Measurements from ENCODE around the gene LSR.

The LSR gene

DNA sequence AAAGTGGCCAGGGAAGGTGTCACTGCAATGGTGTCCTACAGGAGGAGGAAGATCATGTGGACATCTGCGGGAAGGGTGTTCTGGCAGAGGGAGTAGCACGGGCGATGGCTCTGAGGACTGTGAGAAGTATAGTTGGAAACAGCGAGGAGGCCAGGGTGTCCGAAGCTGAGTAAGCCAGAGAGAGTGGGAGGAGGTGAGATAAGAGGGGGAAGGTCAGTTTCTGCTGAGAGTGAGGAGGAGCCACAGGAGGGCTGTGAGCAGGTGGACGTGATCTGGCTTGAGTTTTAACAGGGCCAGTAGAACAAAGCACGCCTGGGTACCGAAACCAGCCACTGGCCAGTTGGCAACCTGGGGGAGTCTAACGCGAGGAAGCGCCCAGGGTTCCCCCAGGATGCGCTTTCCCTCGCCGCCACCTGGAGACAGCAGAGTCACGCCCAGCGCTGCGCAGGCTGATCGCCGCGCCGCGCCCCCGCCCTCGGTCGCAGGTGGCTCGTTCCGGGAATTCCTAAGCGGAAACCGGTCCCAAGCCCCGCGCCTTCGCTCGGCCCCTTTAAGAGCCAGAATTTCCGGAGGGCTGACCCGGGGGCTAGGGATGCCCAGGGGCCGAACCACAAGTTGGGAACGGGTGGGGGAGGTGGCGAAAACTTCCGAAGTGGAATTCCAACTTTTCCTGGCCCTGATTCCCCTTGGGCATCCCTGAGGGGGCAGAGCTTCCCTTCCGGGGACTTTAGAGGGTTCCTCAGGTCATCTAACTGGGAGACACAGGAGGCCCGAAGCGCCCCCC is 1.1 kb upstream of the LSR start:
- DNase-seq (ENCODE audit: low spot score): no peak

GRCh38 chr19:35249146-35249847 is 495 bp downstream of the LSR start:
- DNase-seq (ENCODE audit: low spot score): no peak

- no peak for DNase-seq (ENCODE audit: low spot score)
Measured at GRCh38 chr19:35249848-35250711, 1.3 kb downstream of the LSR start.

DNA sequence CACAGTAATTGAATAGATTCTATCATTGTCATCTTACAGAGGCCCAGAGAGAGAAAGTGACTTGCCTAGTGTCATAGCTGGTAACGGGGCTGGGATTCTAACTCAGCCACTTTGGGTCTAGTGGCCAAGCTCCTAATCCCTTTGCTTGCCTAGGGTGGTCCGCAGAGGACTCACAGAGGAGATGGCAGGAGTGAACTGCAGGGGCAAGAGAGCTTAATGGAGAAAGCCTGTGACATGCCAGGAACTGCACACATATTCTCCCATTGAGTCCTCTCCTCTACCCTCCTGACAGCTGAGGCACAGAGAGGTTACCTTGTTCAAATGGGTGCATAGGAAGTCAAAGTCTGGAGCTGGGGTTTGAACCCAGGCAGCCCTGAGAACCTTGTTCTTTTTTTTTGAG is 2.7 kb downstream of the LSR start:
- no peak for DNase-seq (ENCODE audit: low spot score)

GRCh38 chr19:35253316-35254286 is 4.8 kb downstream of the LSR start:
- no peak for DNase-seq (ENCODE audit: low spot score)

DNA sequence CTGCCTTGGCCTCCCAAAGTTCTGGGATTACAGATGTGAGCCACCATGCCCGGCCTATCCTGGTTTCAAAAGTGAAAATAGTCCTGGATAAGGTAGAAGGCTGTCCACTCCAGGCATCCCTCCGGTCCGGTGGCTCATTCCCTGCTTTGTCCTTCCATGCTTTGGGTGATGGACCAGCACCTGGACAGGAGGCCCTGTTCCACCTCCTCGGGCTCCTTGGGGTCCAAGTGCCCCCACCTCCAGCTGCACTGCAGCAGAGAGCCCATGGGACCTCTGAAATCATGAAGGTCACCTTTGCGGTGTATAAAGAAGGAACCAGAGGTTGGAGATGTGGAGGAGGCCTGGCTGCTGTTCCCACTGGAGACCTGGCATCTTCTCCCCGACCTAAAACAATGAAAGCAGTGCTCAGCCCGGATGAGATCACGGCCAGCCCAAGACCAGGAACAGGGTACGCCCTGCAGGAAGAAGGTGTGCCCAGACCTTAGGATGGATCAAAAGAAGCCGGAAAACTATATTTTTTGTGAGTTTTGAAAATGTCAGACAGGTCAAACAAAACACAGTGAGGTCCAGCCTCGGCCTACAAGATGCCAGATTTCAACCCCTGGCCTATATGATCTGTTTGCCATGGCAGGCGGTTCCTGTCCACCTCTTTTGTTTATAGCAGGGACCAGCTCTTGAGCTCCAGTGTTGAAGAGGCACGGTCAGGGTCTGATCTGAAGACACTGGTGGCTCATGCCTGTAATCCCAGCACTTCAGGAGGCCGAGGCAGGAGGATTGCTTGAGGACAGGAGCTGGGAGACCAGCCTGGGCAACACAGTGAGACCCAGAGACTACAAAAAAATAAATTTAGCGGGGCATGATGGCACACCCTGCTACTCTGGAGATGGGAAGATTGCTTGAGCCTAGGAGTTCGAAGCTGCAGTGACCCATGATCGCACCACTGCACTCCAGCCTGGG is 5.8 kb downstream of the LSR start:
- DNase-seq (ENCODE audit: low spot score): no peak

DNA sequence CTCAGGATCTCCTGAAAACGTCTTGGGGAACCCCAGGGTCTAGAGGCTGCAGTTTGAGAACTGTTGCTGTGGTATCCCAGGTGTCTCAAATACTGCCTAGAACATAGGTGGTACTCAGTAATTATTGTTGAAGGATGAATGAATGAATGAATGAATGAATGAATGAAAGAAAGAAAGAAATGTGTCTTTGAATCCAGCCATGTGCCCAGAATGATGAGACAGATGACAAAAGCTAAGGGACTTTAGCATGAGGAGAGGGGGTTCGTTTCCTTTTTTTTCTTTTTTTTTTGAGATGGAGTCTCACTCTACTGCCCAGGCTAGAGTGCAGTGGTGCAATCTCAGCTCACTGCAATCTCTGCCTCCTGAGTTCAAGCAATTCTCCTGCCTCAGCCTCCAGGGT is 7.8 kb downstream of the LSR start:
- no peak for DNase-seq (ENCODE audit: low spot score)

DNA sequence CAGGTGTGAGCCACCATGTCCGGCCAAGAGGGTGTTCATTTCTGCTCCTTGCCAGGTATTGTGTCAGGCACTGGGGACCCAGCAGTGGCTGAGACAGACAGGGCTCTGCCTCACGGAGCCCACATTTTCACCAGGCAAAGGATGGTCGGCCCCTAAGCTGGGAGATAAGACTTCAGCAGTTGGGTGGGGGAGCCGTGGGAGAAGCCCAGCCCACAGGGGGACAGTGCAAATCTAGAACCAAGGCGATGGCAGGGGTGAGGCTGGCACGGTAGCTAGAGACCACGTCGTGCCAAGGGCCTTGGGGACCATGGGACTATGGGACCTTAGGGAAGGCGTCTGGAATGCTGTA is 8.3 kb downstream of the LSR start:
- no peak for DNase-seq (ENCODE audit: low spot score)

- no peak for DNase-seq (ENCODE audit: low spot score)
Measured at GRCh38 chr19:35260694-35261304, 12.0 kb downstream of the LSR start.

DNA sequence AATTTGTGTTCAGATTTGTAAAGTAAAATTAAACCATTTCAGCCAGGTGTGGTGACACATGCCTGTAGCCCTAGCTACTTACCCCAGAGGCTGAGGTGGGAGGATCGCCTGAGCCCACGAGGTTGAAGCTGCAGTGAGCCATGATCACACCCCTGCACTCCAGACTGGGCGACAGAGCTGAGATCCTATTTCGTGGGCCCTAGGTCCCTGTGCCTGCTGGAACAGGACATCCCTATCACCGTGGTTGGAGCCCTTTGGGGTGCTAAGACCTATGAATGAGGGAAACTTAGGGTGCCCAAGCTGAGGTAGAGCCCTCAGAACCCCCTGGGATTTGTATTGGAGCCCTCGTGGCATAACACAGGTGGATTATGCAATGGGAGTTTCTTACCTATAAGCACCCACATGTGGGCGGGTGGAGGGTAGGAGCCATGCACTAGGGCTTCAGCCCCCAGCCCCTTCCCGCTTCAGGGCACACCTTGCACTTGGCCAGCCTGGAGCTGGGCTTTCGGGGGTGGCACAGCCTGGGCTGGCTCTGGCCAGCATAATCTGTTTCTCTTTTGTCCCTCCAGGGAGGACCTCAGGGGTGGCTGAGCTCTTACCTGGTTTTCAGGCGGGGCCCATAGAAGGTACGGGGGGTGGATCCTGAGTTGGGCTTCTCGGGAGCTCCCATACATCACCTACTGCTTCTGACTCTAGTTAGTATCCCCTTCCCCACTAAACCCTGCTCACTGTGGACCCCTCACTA is 12.7 kb downstream of the LSR start:
- no peak for DNase-seq (ENCODE audit: low spot score)

GRCh38 chr19:35262101-35262761 is 13.4 kb downstream of the LSR start:
- DNase-seq (ENCODE audit: low spot score): no peak

DNA sequence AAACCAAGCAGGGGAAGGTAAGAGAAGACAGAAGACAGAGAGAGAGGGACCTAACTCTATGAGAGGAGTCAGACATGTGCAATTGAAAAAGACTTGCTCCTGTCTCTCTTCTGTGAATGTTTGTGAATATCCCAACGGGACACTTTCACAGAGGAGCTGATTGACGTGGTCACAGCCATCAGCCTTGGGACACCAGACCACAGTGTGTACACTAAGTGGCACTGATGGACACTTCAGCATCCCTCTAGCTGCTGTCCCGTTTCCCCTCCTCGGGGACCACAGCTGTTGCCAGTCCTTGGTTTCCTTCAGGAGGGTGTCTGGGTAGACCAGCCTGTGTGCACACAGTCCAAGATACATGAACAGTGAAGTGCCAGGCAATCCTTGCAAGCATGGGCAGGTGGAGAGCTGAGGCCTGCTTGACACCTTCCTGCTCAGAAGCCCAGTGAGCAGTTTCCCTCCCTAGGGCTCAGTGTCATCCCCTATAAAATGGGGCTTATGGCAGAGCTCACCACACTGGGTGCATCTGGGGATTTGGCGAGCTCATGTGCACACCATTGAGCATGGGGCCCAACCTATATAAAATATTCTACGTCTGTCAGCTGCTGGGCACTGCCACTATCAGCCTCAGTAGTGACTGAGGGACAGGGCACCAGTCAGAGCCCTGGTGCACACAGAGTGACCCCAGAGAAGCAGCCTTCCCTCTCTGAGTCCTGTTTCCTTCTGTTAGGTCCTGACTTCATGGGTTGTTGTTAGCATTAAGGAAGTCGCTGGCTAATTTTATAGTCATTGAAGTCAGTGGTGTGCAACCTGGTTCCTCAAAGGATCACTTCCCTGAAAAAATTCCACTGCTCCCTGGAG is 15.7 kb downstream of the LSR start:
- no peak for DNase-seq (ENCODE audit: low spot score)

- no peak for DNase-seq (ENCODE audit: low spot score)
Measured at GRCh38 chr19:35265126-35265899, 16.5 kb downstream of the LSR start.

DNA sequence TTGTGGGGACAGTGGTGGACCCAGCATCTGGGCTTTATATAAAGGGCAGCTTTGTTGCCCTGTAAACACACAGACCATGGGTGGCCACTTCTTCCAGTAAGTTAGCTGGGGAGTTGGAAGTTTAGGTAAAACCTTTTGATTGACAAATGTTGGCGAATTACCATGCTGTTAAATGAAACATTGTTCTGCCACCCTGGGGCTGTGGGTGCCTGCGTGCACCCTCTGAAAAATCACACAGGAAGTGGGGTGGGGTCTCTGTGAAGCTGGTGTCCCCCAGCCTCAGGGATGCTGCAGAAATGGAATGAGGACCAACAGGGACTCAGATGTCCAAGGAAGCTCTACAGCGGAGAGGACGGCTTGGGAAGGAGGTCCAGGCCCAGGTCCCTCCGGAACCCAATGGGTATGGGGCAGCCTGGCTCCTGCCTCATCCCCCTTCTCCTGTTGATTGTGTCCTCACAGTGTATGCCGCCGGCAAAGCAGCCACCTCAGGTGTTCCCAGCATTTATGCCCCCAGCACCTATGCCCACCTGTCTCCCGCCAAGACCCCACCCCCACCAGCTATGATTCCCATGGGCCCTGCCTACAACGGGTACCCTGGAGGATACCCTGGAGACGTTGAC is 17.2 kb downstream of the LSR start:
- DNase-seq (ENCODE audit: low spot score): no peak

- DNase-seq (ENCODE audit: low spot score): no peak
Measured at GRCh38 chr19:35266520-35267352, 17.9 kb downstream of the LSR start.
